Liver (tissue), 3 donors: ENCODE results near the gene USP24.

ENCODE experiments used
- GABPA ChIP-seq, 2 donors: IDR thresholded peaks in 1 of 2; conservative IDR thresholded peaks in 1 of 2; 2 replicates each; pipeline ENCODE4 v1.6.1; 2016; ENCODE audit warnings: antibody characterized with exemption in 2 of 2, mild to moderate bottlenecking in 1 of 2, moderate library complexity in 1 of 2
- JUND ChIP-seq, 2 donors: IDR thresholded peaks; 2 replicates each; pipeline ENCODE4 v1.6.1; 2016; ENCODE audit warnings: antibody characterized with exemption in 2 of 2
- RAD21 ChIP-seq, 2 donors: IDR thresholded peaks; 2 replicates each; pipeline ENCODE4 v1.6.1; 2016; ENCODE audit warnings: antibody characterized with exemption in 2 of 2, mild to moderate bottlenecking in 2 of 2
- TAF1 ChIP-seq: conservative IDR thresholded peaks from 2 replicates; pipeline ENCODE4 v1.6.1; 2016; ENCODE audit warnings: antibody characterized with exemption, mild to moderate bottlenecking
- YY1 ChIP-seq: IDR thresholded peaks from 2 replicates; pipeline ENCODE4 v1.6.1; 2016; ENCODE audit warnings: antibody characterized with exemption, mild to moderate bottlenecking
- TF ChIP-seq, protein P1 (sequence below): fragments of 150-350 bp; IDR thresholded peaks from 2 replicates; pipeline ENCODE4 v1.5.1; 2017; ENCODE audit warnings: improper control_type of control experiment, low read depth, low read length; ENCODE audit not compliant: missing input control
- TF ChIP-seq, protein P2 (sequence below): IDR thresholded peaks from 2 replicates; pipeline ENCODE4 v1.6.1; 2016; ENCODE audit warnings: antibody characterized with exemption, mild to moderate bottlenecking
- donor health status: healthy.
- donor health status: healthy.

DNA sequence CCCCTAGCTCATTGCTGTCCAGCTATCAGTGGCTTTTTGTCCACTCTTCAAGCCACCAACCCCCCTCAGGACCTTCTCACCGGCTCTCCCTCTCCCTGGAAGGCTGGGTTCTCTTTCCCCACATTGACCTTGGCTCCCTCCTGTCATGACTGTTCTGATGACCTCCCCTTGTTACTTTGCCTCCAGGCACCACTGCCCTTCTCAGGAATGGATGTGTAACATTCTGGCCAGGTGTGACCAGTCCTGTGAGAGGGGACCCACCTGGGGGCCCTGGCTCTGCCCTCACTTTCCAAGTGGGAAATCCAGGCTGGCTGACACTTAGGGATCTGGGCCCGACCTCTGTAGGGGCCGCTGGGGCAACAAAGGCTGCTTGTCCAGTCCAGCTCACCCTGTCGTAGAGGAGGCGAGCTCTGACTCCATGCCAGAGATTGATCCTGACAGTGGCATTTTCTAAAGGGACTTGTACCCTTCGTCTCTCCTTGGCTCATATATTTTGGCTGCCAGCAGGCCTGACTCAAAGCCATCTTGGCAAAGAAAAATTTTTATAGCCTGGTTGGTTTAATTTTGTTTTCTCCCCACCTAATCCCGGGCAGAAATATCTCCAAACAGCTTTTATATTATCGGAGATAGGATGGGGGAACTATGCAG lies 37.9 kb upstream of the USP24 start:
- TF ChIP-seq GABPA (IDR thresholded peaks at IDR 0.05 in 1 of 2, conservative IDR thresholded peaks at IDR 0.05 in 1 of 2) = no peak
- TF ChIP-seq, protein P1, sequence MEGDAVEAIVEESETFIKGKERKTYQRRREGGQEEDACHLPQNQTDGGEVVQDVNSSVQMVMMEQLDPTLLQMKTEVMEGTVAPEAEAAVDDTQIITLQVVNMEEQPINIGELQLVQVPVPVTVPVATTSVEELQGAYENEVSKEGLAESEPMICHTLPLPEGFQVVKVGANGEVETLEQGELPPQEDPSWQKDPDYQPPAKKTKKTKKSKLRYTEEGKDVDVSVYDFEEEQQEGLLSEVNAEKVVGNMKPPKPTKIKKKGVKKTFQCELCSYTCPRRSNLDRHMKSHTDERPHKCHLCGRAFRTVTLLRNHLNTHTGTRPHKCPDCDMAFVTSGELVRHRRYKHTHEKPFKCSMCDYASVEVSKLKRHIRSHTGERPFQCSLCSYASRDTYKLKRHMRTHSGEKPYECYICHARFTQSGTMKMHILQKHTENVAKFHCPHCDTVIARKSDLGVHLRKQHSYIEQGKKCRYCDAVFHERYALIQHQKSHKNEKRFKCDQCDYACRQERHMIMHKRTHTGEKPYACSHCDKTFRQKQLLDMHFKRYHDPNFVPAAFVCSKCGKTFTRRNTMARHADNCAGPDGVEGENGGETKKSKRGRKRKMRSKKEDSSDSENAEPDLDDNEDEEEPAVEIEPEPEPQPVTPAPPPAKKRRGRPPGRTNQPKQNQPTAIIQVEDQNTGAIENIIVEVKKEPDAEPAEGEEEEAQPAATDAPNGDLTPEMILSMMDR = no peak
- TF ChIP-seq RAD21 (IDR thresholded peaks at IDR 0.05) = no peak
- TF ChIP-seq JUND (IDR thresholded peaks at IDR 0.05) = no peak
- TF ChIP-seq TAF1 = no peak
- TF ChIP-seq YY1 = no peak
- TF ChIP-seq, protein P2, sequence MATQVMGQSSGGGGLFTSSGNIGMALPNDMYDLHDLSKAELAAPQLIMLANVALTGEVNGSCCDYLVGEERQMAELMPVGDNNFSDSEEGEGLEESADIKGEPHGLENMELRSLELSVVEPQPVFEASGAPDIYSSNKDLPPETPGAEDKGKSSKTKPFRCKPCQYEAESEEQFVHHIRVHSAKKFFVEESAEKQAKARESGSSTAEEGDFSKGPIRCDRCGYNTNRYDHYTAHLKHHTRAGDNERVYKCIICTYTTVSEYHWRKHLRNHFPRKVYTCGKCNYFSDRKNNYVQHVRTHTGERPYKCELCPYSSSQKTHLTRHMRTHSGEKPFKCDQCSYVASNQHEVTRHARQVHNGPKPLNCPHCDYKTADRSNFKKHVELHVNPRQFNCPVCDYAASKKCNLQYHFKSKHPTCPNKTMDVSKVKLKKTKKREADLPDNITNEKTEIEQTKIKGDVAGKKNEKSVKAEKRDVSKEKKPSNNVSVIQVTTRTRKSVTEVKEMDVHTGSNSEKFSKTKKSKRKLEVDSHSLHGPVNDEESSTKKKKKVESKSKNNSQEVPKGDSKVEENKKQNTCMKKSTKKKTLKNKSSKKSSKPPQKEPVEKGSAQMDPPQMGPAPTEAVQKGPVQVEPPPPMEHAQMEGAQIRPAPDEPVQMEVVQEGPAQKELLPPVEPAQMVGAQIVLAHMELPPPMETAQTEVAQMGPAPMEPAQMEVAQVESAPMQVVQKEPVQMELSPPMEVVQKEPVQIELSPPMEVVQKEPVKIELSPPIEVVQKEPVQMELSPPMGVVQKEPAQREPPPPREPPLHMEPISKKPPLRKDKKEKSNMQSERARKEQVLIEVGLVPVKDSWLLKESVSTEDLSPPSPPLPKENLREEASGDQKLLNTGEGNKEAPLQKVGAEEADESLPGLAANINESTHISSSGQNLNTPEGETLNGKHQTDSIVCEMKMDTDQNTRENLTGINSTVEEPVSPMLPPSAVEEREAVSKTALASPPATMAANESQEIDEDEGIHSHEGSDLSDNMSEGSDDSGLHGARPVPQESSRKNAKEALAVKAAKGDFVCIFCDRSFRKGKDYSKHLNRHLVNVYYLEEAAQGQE = no peak
